NB4 (cell line): ENCODE results near the gene CCDC40.
"Not testable (repeated sequence)": the region's sequence is repeated elsewhere in the genome, so short reads cannot be mapped to it uniquely, and the experiment has no call there.

ENCODE experiments used
- MYC ChIP-seq: IDR thresholded peaks from 2 replicates; pipeline ENCODE4 v1.6.1; 2011; ENCODE audit warnings: low read depth, low read length
- POLR2A ChIP-seq: IDR thresholded peaks from 2 replicates; pipeline ENCODE4 v1.6.1; 2011; ENCODE audit warnings: mild to moderate bottlenecking; ENCODE audit not compliant: insufficient read length; ENCODE audit errors: extremely low read depth
- TF ChIP-seq, protein P1 (sequence below): IDR thresholded peaks from one replicate; pipeline ENCODE4 v1.5.1; 2012; ENCODE audit warnings: low read depth, low read length
- TF ChIP-seq, protein P2 (sequence below): IDR thresholded peaks from 2 replicates; pipeline ENCODE4 v1.6.1; 2011; ENCODE audit warnings: low read depth, low read length

DNA sequence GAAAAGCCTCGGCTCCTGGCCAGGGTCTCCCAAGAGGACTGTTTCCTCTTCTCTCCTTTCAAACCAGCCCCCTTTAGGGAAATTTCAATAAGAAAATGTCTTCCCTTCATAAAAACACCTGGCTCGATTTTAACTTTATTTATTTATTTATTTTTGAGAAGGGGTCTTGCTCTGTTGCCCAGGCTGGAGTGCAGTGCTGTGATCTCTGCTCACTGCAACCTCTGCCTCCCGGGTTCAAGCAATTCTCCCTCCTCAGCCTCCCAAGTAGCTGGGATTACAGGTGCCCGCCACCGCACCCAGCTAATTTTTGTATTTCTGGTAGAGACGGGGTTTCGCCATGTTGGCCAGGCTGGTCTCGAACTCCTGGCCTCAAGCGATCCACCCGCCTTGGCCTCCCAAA, 10.3 kb downstream of the CCDC40 start:
- TF ChIP-seq MYC, POLR2A: not testable (repeated sequence)
- TF ChIP-seq, protein P1, sequence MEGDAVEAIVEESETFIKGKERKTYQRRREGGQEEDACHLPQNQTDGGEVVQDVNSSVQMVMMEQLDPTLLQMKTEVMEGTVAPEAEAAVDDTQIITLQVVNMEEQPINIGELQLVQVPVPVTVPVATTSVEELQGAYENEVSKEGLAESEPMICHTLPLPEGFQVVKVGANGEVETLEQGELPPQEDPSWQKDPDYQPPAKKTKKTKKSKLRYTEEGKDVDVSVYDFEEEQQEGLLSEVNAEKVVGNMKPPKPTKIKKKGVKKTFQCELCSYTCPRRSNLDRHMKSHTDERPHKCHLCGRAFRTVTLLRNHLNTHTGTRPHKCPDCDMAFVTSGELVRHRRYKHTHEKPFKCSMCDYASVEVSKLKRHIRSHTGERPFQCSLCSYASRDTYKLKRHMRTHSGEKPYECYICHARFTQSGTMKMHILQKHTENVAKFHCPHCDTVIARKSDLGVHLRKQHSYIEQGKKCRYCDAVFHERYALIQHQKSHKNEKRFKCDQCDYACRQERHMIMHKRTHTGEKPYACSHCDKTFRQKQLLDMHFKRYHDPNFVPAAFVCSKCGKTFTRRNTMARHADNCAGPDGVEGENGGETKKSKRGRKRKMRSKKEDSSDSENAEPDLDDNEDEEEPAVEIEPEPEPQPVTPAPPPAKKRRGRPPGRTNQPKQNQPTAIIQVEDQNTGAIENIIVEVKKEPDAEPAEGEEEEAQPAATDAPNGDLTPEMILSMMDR = not testable (repeated sequence)
- TF ChIP-seq, protein P2, sequence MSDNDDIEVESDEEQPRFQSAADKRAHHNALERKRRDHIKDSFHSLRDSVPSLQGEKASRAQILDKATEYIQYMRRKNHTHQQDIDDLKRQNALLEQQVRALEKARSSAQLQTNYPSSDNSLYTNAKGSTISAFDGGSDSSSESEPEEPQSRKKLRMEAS = not testable (repeated sequence)
